Measurements from ENCODE around the gene BLOC1S6. TPM values are rescaled to one million over a fixed set of nuclear protein-coding genes. Genes with fewer than 3 reads are reported as not detected.

The BLOC1S6 gene
- total and polyA plus RNA-seq, 4 experiments from 2014 or later = 38.8 to 43.9 (median 41.8) TPM

DNA sequence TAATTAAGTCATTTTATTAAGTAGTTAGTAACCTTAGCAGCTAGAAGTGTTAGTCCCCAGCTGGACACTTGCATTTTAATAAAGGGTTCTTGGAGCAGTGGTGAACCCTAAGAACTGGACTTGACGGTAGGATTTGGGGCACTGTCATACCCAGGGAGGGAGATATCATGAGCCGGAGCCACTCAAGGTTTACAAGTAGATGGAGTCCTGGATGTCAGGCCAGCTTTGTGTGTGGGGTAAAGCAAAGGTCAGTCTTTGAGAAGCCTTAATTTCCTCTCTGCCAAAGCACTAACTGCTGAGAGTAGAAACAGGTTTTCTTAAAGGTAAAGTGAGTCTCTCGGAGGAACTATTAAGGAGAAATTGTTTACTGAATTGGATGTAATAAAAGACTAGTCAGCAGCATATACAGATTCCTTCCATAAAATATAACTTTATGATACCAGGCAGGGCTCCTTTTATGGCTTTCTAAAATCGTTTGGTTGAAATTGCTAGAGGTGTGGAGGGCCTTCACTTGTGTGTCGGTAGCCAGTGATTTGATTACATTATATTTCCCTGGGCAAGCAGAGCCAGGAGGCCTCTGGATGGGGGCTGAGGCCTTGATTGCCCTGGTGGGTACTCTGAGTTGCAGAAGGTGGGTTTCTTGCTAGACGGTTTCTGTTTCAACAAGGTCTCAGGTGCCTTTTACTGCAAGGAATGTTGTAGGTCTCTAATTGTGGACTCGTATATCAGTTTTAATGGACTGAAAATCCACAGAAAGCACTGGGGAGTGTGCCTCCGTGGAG lies 70.8 kb downstream of the BLOC1S6 start:
- Mint-ChIP-seq H3K27me3 (no peaks in the 10 kb centered on the region), H3K27ac (peak overlapping the region in 4 of 7 donors; percentile 10 to 79 (median 38)), H3K36me3 (peaks cover 34 to 42% of the 10 kb centered on the region in 2 donors), H3K9me3 (peaks cover 0 to 1% (median 0%) of the 10 kb centered on the region in 8 donors), H3K4me1 (peaks cover 30 to 62% (median 43%) of the 10 kb centered on the region in 4 donors), H3K4me3 (no peak overlapping the region)
- Histone ChIP-seq H3K9me3 (ENCODE audit: control insufficient read depth in 1 of 2, low read length in 2 of 2) (no peaks in the 10 kb centered on the region), H3K27ac (ENCODE audit: low read depth, low read length) (no peak overlapping the region), H3K27me3 (ENCODE audit: insufficient read depth, low read length) (no peaks in the 10 kb centered on the region), H3K4me3 (ENCODE audit: low read length in 2 of 2) (no peak overlapping the region), H3K4me1 (ENCODE audit: insufficient read depth, low read length) (peaks cover 14% of the 10 kb centered on the region), H3K36me3 (ENCODE audit: insufficient read depth, low read length) (peaks cover 28% of the 10 kb centered on the region)
- DNase-seq = no peak
- CTCF ChIA-PET (ENCODE audit: partially characterized antibody) = no interaction called here
- POLR2A ChIA-PET (ENCODE audit: partially characterized antibody) = no interaction called here
- intact Hi-C loops (cut with micrococcal nuclease) = no loop called here

Other genes starting within 250 kb of the BLOC1S6 start
- gene GATM, start 208.8 kb upstream of the BLOC1S6 start, total RNA-seq = 1 to 10 TPM; 1.1 to 1.6 TPM
- under 1 TPM in 1 of 2 donors, not detected in 1; 0.26 TPM for gene GATM, start 208.8 kb upstream of the BLOC1S6 start, polyA plus RNA-seq
- 1 to 10 TPM; 3.6 to 3.8 TPM for gene SLC30A4, start 64.6 kb upstream of the BLOC1S6 start, total RNA-seq
- gene SLC30A4, start 64.6 kb upstream of the BLOC1S6 start, polyA plus RNA-seq = 1 to 10 TPM; 2.5 to 2.8 TPM
- gene SQOR, start 47.6 kb downstream of the BLOC1S6 start, total RNA-seq = 10 to 100 TPM; 47.9 to 51.0 TPM
- gene SQOR, start 47.6 kb downstream of the BLOC1S6 start, polyA plus RNA-seq = 100 to 1,000 TPM; 118 to 183 TPM

Data from CD4-positive, alpha-beta memory T cell (primary cell).